Osteoblast (primary cell): ENCODE data around the gene LMOD1. TPM values are rescaled to one million over a fixed set of nuclear protein-coding genes. Genes with fewer than 3 reads are reported as not detected.

Experiments
- DNase-seq: peaks from one replicate; pipeline ENCODE4 v3.0.0; 2011; ENCODE audit warnings: low spot score, mixed read lengths; ENCODE audit not compliant: insufficient read length; ENCODE audit errors: missing footprints
- H2AFZ ChIP-seq: 2 replicates; pipeline ENCODE4 v1.6.0; 2011; ENCODE audit warnings: mild to moderate bottlenecking, low read length
- H3K27ac ChIP-seq: 2 replicates; pipeline ENCODE4 v1.5.1; 2011; ENCODE audit warnings: mild to moderate bottlenecking, low read depth, low read length, moderate library complexity
- H3K27me3 ChIP-seq: 2 replicates; pipeline ENCODE4 v1.6.0; 2012; ENCODE audit warnings: mild to moderate bottlenecking, control low read depth, inconsistent platforms, low read length, moderate library complexity; ENCODE audit not compliant: insufficient read depth
- H3K36me3 ChIP-seq: 2 replicates; pipeline ENCODE4 v1.5.1; 2011; ENCODE audit warnings: mild to moderate bottlenecking, low read length, control low read depth, moderate library complexity; ENCODE audit not compliant: insufficient read depth
- H3K4me1 ChIP-seq: 2 replicates; pipeline ENCODE4 v1.5.1; 2011; ENCODE audit warnings: mild to moderate bottlenecking, low read length, control low read depth, moderate library complexity; ENCODE audit not compliant: insufficient read depth
- H3K4me2 ChIP-seq: 2 replicates; pipeline ENCODE4 v1.6.0; 2011; ENCODE audit warnings: mild to moderate bottlenecking, low read length; ENCODE audit not compliant: insufficient read depth
- H3K4me3 ChIP-seq: fragments of 200-600 bp; sonication (generic); 3 replicates; pipeline ENCODE4 v1.5.1; 2012; ENCODE audit warnings: mild to moderate bottlenecking, low read length, inconsistent platforms; ENCODE audit not compliant: insufficient read depth
- H3K79me2 ChIP-seq: 2 replicates; pipeline ENCODE4 v1.6.0; 2012; ENCODE audit warnings: mild to moderate bottlenecking, low read length, control low read depth, inconsistent platforms; ENCODE audit not compliant: insufficient read depth
- H3K9me3 ChIP-seq: 2 replicates; pipeline ENCODE4 v1.5.1; 2011; ENCODE audit warnings: low read depth, low read length, control low read depth
- H4K20me1 ChIP-seq: 2 replicates; pipeline ENCODE4 v1.6.0; 2012; ENCODE audit warnings: mild to moderate bottlenecking, low read length, control low read depth; ENCODE audit not compliant: insufficient read depth
- CTCF ChIP-seq: IDR thresholded peaks from 2 replicates; pipeline ENCODE4 v1.5.1; 2011; ENCODE audit warnings: mild to moderate bottlenecking, low read depth, low read length, moderate library complexity; ENCODE audit errors: extremely low read depth
- total RNA-seq: library from RNA; depleted of rRNA; stranded (reverse); fragments of >200 nt; gene quantifications from 2 replicates; pipeline ENCODE4 v1.2.3, GENCODE V29; 2012

LMOD1 gene
- total RNA-seq, 1 donor: 21.7 TPM

- no peaks in the 10 kb centered on the region for H4K20me1 ChIP-seq
Observed at GRCh38 chr1:201899683-201900429, 46.5 kb downstream of the LMOD1 start.

GRCh38 chr1:201898992-201899391 is 47.4 kb downstream of the LMOD1 start:
- peaks cover 43% of the 10 kb centered on the region for H3K4me1 ChIP-seq
- peaks cover 18% of the 10 kb centered on the region for H3K36me3 ChIP-seq
- DNase-seq: no peak
- no peak overlapping the region for H3K4me2 ChIP-seq
- H3K4me3 ChIP-seq: no peak overlapping the region
- no peak for TF ChIP-seq CTCF
- H3K27ac ChIP-seq: no peak overlapping the region
- H2AFZ ChIP-seq: no peak overlapping the region
- no peaks in the 10 kb centered on the region for H3K27me3 ChIP-seq
- H4K20me1 ChIP-seq: no peaks in the 10 kb centered on the region
- no peaks in the 10 kb centered on the region for H3K9me3 ChIP-seq
- H3K79me2 ChIP-seq: no peaks in the 10 kb centered on the region

More at GRCh38 chr1:201899683-201900429, 46.5 kb downstream of the LMOD1 start:
- H3K36me3 ChIP-seq: peaks cover 18% of the 10 kb centered on the region
- no peak for TF ChIP-seq CTCF
- no peaks in the 10 kb centered on the region for H3K27me3 ChIP-seq
- peaks cover 51% of the 10 kb centered on the region for H3K4me1 ChIP-seq
- no peaks in the 10 kb centered on the region for H3K9me3 ChIP-seq
- no peaks in the 10 kb centered on the region for H3K79me2 ChIP-seq
- H2AFZ ChIP-seq: no peak overlapping the region
- H3K4me3 ChIP-seq: no peak overlapping the region
- DNase-seq: no peak
- no peak overlapping the region for H3K27ac ChIP-seq
- H3K4me2 ChIP-seq: no peak overlapping the region

GRCh38 chr1:201898240-201898894 is 48.0 kb downstream of the LMOD1 start:
- DNase-seq: no peak

More at GRCh38 chr1:201898240-201898894, 48.0 kb downstream of the LMOD1 start:
- H3K9me3 ChIP-seq: no peaks in the 10 kb centered on the region
- no peak overlapping the region for H3K4me2 ChIP-seq
- H3K79me2 ChIP-seq: no peaks in the 10 kb centered on the region
- H3K27me3 ChIP-seq: no peaks in the 10 kb centered on the region
- peaks cover 18% of the 10 kb centered on the region for H3K36me3 ChIP-seq
- no peak overlapping the region for H3K27ac ChIP-seq
- peaks cover 40% of the 10 kb centered on the region for H3K4me1 ChIP-seq
- H4K20me1 ChIP-seq: no peaks in the 10 kb centered on the region
- H3K4me3 ChIP-seq: no peak overlapping the region
- no peak for TF ChIP-seq CTCF
- H2AFZ ChIP-seq: no peak overlapping the region
